WI38 (cell line): ENCODE results near the gene LINC00237.

Experiments
- H3K4me3 ChIP-seq: 2 replicates; pipeline ENCODE4 v1.5.1; 2011; ENCODE audit warnings: low read depth, mild to moderate bottlenecking, control low read depth, low read length
- CTCF ChIP-seq: IDR thresholded peaks from 2 replicates; pipeline ENCODE4 v1.5.1; 2012; ENCODE audit warnings: low read depth, mild to moderate bottlenecking, control low read depth, low read length

The LINC00237 gene

GRCh38 chr20:21133917-21134622, 27.9 kb upstream of the LINC00237 start:
- H3K4me3 ChIP-seq = no peak overlapping the region
- TF ChIP-seq CTCF = no peak

- H3K4me3 ChIP-seq = no peak overlapping the region
- TF ChIP-seq CTCF = no peak
These were observed 27.2 kb upstream of the LINC00237 start for GRCh38 chr20:21133404-21133803.

- no peak for TF ChIP-seq CTCF
- no peak overlapping the region for H3K4me3 ChIP-seq
These were observed 23.7 kb upstream of the LINC00237 start for GRCh38 chr20:21129861-21130260.

GRCh38 chr20:21127201-21127981, 21.2 kb upstream of the LINC00237 start:
- no peak for TF ChIP-seq CTCF
- no peak overlapping the region for H3K4me3 ChIP-seq

- TF ChIP-seq CTCF = no peak
- H3K4me3 ChIP-seq = peak overlapping the region; percentile 92
These were observed 20.4 kb upstream of the LINC00237 start for GRCh38 chr20:21126581-21126870.

GRCh38 chr20:21125849-21126580, 19.9 kb upstream of the LINC00237 start, which contains the start of gene KIZ:
Gene KIZ (plus strand): TSS chr20:21126082. CDS start chr20:21126116, 34 bp downstream.
- H3K4me3 ChIP-seq = peak within 1 kb of the TSS; percentile 92
- TF ChIP-seq CTCF = peak; percentile 15; the same call in 1 of the 2 replicates
